GM18498 (cell line): ENCODE results near the gene PIP4P1.

Experiments used
- ATAC-seq: cut with Tn5 transposase; IDR thresholded peaks from one replicate; pipeline ENCODE4 v1.9.1; 2021; ENCODE audit warnings: mild to moderate bottlenecking, moderate library complexity; ENCODE audit not compliant: unreplicated experiment

The PIP4P1 gene

DNA sequence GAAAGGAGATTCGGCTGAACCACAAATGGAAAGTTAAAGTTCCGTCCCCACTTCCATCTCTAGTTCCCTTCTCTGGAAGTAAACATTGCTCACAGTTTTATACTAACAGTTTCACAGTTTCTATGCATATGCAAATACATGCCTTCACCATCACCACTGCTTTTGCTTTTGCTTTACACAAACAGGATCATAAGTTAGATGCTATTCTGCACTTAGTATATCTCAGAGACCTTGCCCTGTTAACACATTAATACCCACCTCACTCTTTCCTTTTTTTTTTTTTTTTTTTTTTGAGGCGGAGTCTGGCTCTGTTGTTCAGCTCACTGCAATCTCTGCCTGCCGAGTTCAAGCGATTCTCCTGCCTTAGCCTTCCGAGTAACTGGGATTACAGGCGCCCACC lies 48.8 kb downstream of the PIP4P1 start:
- peak; percentile 71 for ATAC-seq

DNA sequence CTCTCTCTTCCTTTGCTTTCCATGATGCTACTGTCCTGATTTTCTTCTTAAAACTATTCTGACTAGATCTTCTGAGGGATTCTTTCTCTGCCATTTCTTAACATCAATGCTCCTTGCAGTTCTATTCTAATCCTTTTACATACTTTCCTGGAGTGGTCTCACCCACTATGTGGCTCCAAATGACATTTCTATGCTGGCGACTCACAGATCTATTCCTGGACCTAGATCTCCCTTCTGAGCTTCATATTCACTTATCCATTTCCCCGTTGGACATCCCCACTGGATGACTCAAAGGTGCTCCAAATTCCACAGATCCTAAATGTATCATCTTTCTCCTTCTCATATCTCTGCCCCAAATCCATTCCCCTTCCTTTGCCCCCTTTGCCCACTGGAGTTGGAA lies 52.0 kb downstream of the PIP4P1 start:
- no peak for ATAC-seq
